ENCODE results near the gene ETV4. TPM values are rescaled to one million over a fixed set of nuclear protein-coding genes. Genes with fewer than 3 reads are reported as not detected.

ETV4 gene
- total and polyA plus RNA-seq, 12 donors = 0.22 to 6.6 (median 1.9) TPM

DNA sequence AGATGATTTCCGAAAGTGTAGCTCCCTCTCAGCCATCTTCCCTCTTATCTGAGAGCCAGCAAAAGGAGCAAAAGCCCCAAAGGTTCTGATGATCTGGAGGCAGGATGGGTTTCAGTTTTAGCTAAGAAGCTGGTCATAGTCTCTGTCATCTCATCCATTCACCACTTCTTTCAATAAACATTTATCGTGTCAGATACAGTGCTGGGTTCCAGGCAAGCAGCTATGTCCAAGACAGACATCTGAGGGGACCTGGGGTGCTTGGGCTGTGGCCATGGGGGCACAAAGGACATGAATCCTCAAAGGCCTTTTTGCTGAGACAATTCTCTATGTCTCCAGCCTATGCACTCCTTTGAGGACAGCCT, 1.0 kb upstream of the ETV4 start:
- WGBS, 4 donors = 63 to 70% (median 67%) methylated on average over 2 of the region's 2 CpGs
- H3K4me3 ChIP-seq = no peak overlapping the region

DNA sequence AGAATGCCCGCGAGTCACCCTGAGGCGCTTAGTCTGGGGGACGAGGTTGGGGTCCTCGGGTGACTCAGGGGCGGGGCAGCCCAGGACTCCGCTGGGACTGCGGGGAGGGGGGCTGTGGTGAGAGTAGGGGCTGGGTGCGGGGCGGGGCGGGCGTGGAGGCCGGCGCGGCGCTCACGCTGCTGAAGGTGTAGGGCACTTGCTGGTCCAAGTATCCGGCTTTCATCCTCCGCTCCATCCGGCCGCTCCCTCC, 832 bp downstream of the ETV4 start:
- Histone ChIP-seq H3K27me3 (no peaks in the 10 kb centered on the region), H3K27ac (peak overlapping the region in 1 of 5 donors; percentile 45)
- WGBS, 4 donors = 0 to 1% (median 0%) methylated on average over 1 to 21 of the region's 21 CpGs; no CpG with 5 or more reads in 1 of the 4 donors

More for the DNA sequence above, 1.0 kb upstream of the ETV4 start:
- Histone ChIP-seq H3K27me3 (no peaks in the 10 kb centered on the region), H3K4me1 (replicated peaks in 1 of 2) (peaks cover 14 to 17% of the 10 kb centered on the region in 2 donors), H3K27ac (no peak overlapping the region), H3K9me3 (replicated peaks in 1 of 3) (no peaks in the 10 kb centered on the region), H3K36me3 (replicated peaks in 1 of 2) (no peaks in the 10 kb centered on the region)
- TF ChIP-seq, protein P1, sequence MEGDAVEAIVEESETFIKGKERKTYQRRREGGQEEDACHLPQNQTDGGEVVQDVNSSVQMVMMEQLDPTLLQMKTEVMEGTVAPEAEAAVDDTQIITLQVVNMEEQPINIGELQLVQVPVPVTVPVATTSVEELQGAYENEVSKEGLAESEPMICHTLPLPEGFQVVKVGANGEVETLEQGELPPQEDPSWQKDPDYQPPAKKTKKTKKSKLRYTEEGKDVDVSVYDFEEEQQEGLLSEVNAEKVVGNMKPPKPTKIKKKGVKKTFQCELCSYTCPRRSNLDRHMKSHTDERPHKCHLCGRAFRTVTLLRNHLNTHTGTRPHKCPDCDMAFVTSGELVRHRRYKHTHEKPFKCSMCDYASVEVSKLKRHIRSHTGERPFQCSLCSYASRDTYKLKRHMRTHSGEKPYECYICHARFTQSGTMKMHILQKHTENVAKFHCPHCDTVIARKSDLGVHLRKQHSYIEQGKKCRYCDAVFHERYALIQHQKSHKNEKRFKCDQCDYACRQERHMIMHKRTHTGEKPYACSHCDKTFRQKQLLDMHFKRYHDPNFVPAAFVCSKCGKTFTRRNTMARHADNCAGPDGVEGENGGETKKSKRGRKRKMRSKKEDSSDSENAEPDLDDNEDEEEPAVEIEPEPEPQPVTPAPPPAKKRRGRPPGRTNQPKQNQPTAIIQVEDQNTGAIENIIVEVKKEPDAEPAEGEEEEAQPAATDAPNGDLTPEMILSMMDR (IDR thresholded peaks at IDR 0.05) = no peak
- TF ChIP-seq POLR2A (IDR thresholded peaks at IDR 0.05) = no peak
- intact Hi-C loops (cut with DNase I) = no loop called here
- no peak for DNase-seq

DNA sequence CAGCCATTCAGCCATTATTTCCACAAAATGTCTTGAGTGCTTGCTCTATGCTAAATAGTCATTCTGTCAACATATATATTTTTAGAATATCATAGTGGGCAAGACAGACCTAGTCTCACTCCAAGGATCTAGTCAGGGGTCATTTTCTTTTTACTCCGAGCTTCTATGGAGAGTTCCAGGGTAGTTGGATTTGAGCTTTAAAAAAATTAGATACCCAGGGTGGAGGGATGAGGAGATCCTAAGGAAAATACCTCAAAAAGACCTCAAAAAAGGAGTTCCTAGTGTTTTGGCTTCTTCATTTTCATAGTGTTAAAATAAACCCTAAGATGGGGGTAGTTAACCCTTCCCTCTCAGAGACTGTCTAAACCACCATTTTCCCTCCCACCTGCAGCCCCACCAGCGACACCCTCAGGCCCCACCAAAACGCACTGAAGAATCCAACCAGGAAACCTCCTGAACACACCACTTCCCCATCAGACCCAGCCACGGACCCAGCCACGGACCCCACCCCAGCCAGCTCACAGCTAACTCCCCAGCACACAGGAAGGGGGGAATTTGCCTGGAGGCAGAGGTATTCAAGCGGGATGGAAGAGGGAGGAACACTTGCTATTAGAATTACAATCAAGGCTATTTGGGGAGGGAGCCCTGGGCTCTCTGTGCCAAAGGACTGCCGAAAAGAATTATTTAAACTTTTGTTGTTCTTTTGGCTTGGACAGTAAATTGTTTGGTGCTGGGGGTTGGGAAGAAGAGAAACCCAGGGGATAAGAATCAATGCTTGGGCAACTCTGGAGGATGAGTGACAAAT, 2.2 kb downstream of the ETV4 start:
- Histone ChIP-seq H3K27ac (no peak overlapping the region), H3K36me3 (replicated peaks in 1 of 2) (no peaks in the 10 kb centered on the region), H3K27me3 (no peaks in the 10 kb centered on the region), H3K4me1 (replicated peaks in 1 of 2) (peaks cover 14 to 17% of the 10 kb centered on the region in 2 donors), H3K4me3 (peak overlapping the region in 1 of 4 donors; percentile 61), H3K9me3 (replicated peaks in 1 of 3) (no peaks in the 10 kb centered on the region)
- DNase-seq = no peak
- intact Hi-C loops (cut with DNase I) = no loop called here
- 43 to 59% (median 50%) methylated on average over 7 of the region's 7 CpGs for WGBS, 4 donors
- no peak for TF ChIP-seq POLR2A (IDR thresholded peaks at IDR 0.05)
- TF ChIP-seq, protein P1 (IDR thresholded peaks at IDR 0.05) = no peak

More for the DNA sequence above, 832 bp downstream of the ETV4 start:
- peak in 1 of 7 donors; percentile 26 for DNase-seq
- intact Hi-C loops (cut with DNase I) = no loop called here
- no peaks in the 10 kb centered on the region for H3K9me3 ChIP-seq (replicated peaks in 1 of 3)
- peaks cover 14 to 17% of the 10 kb centered on the region in 2 donors for H3K4me1 ChIP-seq (replicated peaks in 1 of 2)
- peak overlapping the region in 2 of 4 donors; percentile 54 to 61 for H3K4me3 ChIP-seq
- no peaks in the 10 kb centered on the region for H3K36me3 ChIP-seq (replicated peaks in 1 of 2)
- TF ChIP-seq, protein P1 (IDR thresholded peaks at IDR 0.05) = no peak
- no peak for TF ChIP-seq POLR2A (IDR thresholded peaks at IDR 0.05)

DNA sequence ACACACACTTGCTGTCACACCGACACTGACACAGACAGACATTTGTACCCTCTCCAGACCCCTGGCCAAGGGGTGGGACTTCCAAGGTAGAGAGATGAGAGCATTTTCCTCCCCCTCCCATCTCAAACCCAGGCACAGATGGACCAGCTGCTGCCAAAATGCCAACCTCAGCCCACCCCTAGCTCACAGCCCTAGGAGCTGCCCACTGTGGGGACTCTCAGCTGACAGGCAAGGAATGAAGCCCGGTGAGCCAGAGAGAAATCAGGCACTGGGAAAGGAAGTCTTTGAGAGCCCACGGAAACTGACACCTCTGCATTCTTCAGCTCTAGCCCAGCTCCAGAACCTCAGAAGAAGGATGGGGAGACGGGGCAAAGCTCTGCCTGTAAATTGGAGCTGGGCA, 2.8 kb downstream of the ETV4 start:
- intact Hi-C loops (cut with DNase I) = no loop called here
- H3K4me3 ChIP-seq = no peak overlapping the region
- H3K27me3 ChIP-seq = no peaks in the 10 kb centered on the region
- no peaks in the 10 kb centered on the region for H3K9me3 ChIP-seq (replicated peaks in 1 of 3)
- no peaks in the 10 kb centered on the region for H3K36me3 ChIP-seq (replicated peaks in 1 of 2)
- WGBS, 4 donors = 60 to 78% (median 74%) methylated on average over 4 of the region's 4 CpGs
- H3K4me1 ChIP-seq (replicated peaks in 1 of 2) = peaks cover 14 to 17% of the 10 kb centered on the region in 2 donors
- H3K27ac ChIP-seq = no peak overlapping the region
- no peak for TF ChIP-seq POLR2A (IDR thresholded peaks at IDR 0.05)
- TF ChIP-seq, protein P1 (IDR thresholded peaks at IDR 0.05) = no peak
- no peak for DNase-seq
